UCSD-AML1 (cell line): ENCODE data around the gene TNFRSF25.
"Not testable (repeated sequence)": the region's sequence is repeated elsewhere in the genome, so short reads cannot be mapped to it uniquely, and the experiment has no call there.

ENCODE experiments used
- DNase-seq: peaks from one replicate; lab custom pipeline; 2025; ENCODE audit not compliant: unreplicated experiment; lab: John Stamatoyannopoulos, UW

TNFRSF25 gene

GRCh38 chr1:6454856-6455751, 10.9 kb downstream of the TNFRSF25 start:
- DNase-seq = no peak

GRCh38 chr1:6453895-6454855, 11.8 kb downstream of the TNFRSF25 start:
- DNase-seq = not testable (repeated sequence)

GRCh38 chr1:6450943-6451373, 15.0 kb downstream of the TNFRSF25 start:
- DNase-seq = no peak

GRCh38 chr1:6450486-6450885, 15.5 kb downstream of the TNFRSF25 start:
- not testable (repeated sequence) for DNase-seq

GRCh38 chr1:6450005-6450450, 15.9 kb downstream of the TNFRSF25 start:
- no peak for DNase-seq

- no peak for DNase-seq
Measured at GRCh38 chr1:6448749-6449631, 17.0 kb downstream of the TNFRSF25 start.

- no peak for DNase-seq
Measured at GRCh38 chr1:6447818-6448748, 17.9 kb downstream of the TNFRSF25 start.

GRCh38 chr1:6447016-6447817, 18.8 kb downstream of the TNFRSF25 start:
- no peak for DNase-seq

GRCh38 chr1:6446665-6447015, 19.3 kb downstream of the TNFRSF25 start:
- DNase-seq = no peak

- DNase-seq = not testable (repeated sequence)
Measured at GRCh38 chr1:6445929-6446328, 20.0 kb downstream of the TNFRSF25 start.

GRCh38 chr1:6445062-6445763, 20.8 kb downstream of the TNFRSF25 start:
- peak; percentile 66 for DNase-seq

- no peak for DNase-seq
Measured at GRCh38 chr1:6444377-6444776, 21.6 kb downstream of the TNFRSF25 start.

GRCh38 chr1:6443339-6444115, 22.4 kb downstream of the TNFRSF25 start:
- no peak for DNase-seq

- no peak for DNase-seq
Measured at GRCh38 chr1:6441586-6441985, 24.4 kb downstream of the TNFRSF25 start.

GRCh38 chr1:6440198-6441126, 25.5 kb downstream of the TNFRSF25 start:
- DNase-seq = peak; percentile 66

GRCh38 chr1:6438047-6438525, 27.9 kb downstream of the TNFRSF25 start:
- peak; percentile 42 for DNase-seq
